Measurements from ENCODE around the gene CDH2.

The CDH2 gene

GRCh38 chr18:28127228-28127627 is 49.7 kb downstream of the CDH2 start:
- no peak for DNase-seq

DNA sequence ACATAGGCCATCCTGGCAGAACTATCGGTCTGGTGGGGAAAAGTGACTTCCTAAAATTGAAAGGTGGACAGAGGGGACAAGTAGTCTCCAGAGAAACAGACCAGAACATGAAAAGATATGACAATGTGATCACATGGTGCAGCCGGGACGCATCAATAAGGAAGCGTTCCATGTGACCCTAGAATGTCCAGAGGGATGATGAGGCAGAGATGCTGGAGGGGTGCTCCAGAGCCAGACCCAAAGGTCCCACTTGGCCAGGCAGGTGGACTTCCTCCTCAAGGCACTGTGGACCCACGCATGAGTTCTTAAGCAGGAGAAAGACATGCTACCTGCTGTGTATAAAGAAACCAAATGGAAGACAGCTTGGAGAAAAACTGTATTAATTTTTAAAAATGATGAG is 50.2 kb downstream of the CDH2 start:
- no peak for DNase-seq

- DNase-seq = no peak
These were observed 51.9 kb downstream of the CDH2 start for GRCh38 chr18:28125051-28125450.

DNA sequence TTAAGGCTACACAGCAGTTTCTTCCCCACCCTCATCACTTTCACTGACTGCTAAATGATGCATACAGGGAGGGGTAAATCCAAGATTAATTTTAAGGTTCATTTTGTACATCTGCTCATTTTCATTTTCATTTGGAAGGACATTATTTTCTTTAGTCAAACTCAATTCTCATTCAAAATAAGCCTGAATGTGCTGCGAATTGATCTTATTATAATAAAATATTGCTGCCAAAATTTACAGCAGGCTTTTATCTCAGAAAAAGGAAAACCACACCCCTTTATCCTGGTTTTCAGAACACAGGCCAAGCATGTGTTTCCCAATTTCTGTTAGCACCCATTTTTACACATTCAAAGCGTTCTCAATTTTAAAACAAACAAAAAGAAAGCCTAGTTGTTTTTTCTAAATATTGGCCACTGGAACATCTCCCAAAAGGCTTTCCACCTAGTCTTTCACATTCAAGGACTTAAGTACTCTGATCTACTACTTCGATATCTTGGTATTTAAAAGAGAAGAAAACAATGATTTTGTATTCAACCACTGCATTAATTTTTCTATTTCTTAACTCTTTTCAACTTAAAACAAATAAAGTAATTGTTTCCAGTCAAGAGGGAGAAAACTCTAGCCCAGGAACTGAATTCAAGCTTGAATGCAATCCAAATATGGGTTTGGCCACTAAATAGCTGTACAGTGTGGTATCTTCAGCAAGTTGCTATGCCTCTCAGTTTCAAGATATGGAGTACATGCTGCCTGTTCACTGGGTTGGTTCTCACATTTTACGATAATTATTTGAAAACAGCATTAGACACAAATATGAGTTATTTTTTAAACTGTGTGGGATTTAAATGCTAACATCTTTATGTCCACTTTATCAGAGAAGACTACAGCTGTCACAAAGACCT is 52.5 kb downstream of the CDH2 start:
- no peak for DNase-seq

GRCh38 chr18:28123401-28124030 is 53.4 kb downstream of the CDH2 start:
- no peak for DNase-seq

- no peak for DNase-seq
These were observed 56.0 kb downstream of the CDH2 start for GRCh38 chr18:28120828-28121515.

DNA sequence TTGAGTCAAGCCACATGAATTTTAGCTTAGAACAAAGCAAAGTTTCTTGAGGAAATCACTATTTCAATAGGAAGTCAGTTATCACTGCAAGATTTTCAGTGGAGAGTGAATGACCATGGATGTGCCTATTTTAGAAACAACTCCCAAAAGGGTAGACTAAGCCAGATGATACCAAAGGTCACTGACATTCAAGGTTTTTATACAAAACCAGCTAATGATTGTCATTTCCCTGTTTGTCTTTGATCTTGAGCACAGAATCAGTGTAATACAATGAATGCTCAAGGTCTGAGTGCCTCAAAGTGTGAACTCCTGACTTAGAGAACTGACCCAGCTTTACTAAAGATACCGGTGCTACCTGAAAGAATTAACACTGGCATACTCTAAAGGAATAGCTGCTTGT is 60.5 kb downstream of the CDH2 start:
- DNase-seq = no peak

DNA sequence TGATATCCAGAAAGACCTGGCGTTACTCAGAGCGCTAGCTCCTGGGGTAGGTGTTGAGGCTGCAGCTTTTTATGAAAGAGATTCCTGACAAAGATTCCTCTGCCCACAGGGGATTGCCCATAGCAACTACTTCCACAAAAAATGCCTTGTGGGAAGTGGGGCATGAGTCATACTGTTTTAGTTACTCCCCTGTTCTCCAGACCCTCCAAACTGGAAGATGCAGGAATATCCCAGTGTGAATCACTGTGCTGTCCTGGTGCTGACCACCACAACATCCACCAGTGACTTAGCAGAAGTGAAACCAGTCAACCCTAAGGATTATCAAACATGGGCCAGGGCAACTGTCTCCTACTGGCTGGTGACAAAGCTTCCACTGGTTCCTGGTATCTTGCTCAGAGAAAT is 61.8 kb downstream of the CDH2 start:
- peak in 1 of 14 donors; percentile 24 for DNase-seq

DNA sequence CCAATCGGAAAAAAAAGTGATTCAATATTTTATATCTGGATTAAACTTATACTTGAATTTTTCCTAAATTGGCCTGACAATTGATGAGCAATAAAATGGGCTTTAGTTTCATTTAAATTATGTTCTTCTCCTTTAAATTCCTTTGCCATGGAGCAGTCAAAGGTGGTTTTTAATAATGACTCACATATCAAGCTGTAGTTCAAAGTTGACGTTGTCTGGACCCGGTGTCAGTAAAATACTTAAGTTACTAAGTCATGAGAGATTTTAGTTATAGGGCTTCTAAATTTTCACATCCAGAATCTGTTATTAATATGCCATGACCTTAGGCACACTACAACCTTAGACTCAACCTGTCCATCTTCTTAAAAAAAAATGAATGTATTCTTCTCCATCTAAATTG is 62.5 kb downstream of the CDH2 start:
- no peak for DNase-seq

- no peak for DNase-seq
These were observed 63.5 kb downstream of the CDH2 start for GRCh38 chr18:28113271-28114029.

DNA sequence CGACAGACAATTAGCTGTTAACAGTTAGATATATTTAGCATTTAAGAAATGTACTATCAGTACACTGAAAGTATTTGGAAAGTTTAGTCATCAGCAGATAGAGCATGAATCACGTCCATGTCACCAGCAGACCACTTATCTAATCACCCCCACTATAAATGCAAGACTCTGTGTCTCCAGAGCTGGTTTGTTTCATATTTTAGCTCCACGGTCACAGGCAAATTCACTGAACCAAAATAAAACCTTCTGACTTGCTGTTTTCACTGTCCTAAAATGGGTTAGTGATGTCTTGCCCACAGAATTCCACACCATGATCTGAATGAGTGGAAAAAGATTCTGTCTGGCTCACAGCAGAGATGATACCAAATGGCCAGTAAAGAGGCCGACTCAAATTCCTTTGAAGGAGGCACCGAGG is 64.9 kb downstream of the CDH2 start:
- DNase-seq = no peak

DNA sequence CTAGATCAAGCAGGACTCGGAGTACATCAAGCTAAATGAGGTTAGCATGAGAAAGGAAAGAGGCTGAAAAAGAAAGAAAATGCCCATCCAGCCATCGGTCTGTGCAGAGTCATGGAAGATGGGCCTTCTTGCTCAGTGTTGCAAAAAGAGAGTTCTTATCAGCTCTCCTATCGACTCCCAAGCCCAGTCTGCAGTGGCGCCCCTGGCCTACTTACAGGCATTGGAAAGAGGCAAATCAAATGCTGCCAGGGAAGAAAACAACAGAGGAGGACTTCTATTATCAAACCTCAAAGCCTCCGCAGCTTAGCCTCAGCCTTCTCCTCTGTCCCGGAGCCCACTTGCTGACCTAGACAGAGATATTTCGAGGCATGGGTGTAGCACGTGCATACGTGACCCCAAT is 66.0 kb downstream of the CDH2 start:
- DNase-seq = peak in 1 of 14 donors; percentile 15

GRCh38 chr18:28109781-28110560 is 67.0 kb downstream of the CDH2 start:
- peak in 2 of 14 donors; percentile 6 to 44 for DNase-seq

DNA sequence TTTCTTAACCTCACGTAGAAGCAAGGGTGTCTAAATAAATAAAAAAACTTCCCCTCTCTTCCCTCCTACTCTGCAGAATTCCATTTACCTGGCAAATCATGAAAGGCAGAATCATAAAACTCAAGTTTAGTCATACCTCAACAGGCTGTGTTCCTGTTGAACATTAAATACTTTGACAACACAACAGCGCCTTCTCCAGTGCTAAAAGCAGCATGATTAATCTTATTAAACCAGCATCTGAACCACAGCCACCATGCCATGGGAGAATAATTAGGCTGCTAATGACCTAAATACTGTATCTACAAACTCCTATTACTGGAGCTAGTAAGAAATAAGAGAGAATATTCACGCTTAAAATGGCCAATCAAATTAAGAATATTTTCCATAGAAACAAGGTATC is 68.1 kb downstream of the CDH2 start:
- peak in 1 of 14 donors; percentile 37 for DNase-seq

- DNase-seq = no peak
These were observed 68.7 kb downstream of the CDH2 start for GRCh38 chr18:28108254-28108653.

DNA sequence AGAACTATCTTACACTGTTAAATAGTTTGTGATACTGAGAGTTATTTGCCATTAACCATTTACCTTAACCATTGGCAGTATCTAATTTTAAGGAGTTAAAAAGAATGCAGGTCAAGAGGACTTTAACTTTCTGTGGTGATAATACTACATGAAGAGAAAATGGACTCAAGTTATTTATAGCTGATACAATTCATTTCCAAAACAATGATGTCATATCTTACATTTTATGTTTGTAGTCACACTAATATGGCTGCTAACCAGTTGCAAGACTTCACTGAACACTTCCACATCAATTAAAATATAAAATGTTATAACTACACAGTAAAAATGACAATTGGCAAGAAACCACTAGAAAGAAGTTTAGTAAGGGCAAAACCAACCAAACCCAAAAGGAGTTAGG is 77.7 kb downstream of the CDH2 start:
- no peak for DNase-seq

GRCh38 chr18:28095631-28096030 is 81.3 kb downstream of the CDH2 start:
- DNase-seq = no peak

- DNase-seq = no peak
These were observed 81.9 kb downstream of the CDH2 start for GRCh38 chr18:28095041-28095440.

DNA sequence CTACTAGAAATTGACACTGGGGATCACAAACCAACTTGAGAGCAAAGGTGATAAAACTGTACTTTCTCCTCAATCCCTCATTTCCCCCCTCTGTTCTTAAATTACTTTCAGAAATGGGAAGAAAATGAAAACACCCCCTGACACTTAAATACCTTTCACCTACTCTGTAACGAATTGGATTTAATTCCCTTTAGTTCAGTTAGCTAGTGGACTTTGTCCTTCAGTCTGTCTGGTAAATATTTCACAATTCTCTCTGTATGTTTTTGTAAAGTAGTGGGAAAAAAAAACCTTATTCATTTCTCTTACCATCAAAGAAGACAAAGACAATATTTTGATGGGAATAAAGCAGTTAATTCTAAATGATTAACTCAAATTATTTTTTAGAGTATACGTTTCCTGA is 85.7 kb downstream of the CDH2 start:
- no peak for DNase-seq

GRCh38 chr18:28088477-28088876 is 88.5 kb downstream of the CDH2 start:
- no peak for DNase-seq

DNA sequence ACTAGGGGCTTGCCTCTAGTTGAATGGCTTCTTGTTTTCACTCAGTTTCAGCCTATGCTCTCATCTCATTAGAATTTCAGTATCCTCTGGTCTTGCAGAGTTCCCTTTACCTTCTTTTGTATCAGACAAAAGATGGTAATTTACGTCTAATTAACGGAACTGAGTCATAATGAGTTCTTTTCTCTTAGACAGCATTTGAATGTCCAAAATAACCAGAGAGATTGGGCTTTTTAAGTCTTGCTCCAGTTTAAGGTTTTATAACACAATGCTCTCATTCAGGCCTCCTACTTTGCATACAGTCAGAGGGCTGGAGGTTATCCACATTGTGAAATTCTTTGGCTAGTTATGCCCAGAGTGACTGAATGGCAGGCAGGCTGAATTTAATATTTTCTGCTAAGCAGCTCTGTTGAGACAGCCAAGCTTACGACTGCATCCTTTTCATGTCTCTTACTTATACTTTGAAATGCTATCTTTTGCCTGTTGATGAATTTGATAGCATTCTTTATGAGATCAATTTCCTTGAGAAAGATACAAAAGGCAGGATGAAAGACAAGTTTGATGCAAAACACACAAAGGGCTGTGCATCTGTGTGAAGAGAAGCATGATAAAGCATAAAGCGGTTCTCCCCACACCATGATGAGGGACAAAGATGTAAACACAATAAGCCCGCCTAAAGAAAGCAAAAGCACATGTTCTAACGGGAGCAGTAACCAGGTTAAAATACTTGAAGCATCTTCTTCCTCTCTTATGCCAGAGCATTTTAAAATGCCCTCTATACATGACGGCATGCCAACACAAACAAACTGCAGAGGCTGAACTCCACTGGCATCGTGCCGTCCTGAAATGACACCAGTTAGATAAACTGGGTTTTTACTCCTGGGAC is 90.0 kb downstream of the CDH2 start:
- peak in 2 of 14 donors; percentile 21 to 65 for DNase-seq
